ENCODE results near the gene MAP3K20.
"Not testable (repeated sequence)": the region's sequence is repeated elsewhere in the genome, so short reads cannot be mapped to it uniquely, and the experiment has no call there.

MAP3K20 gene

DNA sequence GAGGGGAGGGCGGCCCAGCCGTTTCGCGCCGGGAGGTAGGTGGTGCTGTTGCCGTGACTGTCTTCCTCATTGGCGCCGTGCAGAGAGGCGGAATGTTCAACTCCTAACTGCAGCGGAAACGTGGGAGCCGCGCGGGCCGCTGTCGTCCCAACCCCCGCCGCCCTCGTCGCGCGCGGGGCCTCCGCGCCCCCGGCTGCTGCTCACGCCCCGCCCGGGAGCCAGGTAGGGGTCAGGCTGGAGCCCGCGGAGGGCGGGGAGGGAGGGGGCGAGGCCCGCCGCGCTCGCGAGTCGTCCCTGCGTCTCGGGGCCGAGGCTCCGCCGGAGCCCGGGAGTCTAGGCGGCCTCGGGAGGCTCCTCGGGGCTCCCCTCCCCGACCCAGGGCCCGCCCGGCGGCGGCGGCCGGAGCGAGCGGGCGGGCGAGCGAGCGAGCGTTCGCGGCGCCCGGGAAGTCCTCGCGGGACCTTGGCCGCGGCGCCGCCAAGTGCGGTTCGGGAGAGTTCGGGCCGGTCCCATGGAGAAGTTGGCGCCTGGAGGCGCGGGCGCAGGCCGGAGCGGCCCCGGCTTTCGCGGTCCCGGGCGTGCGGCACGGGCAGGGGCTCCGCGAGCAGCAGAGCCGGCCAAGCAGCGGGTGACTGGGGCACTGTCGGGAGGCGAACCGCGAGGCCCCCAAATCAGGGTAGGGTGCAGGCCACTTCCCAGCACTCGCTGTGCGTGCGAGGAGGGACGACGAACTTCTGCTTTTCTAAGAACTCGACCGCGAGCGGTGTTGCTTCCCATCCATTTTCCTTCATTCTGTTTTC lies at the start of gene MAP3K20:
Gene MAP3K20, plus strand, starts transcription at position 66 of the 800 bp plus-strand sequence. CDS start 15,186 bp downstream, outside the sequence.
- Mint-ChIP-seq H3K27me3 (ENCODE audit: low read depth) (peaks cover 35% of the 10 kb centered on the region), H3K27ac (peak within 1 kb of the TSS; percentile 73), H3K4me1 (ENCODE audit: low read depth) (peaks cover 24% of the 10 kb centered on the region), H3K9me3 (no peaks in the 10 kb centered on the region), H3K36me3 (ENCODE audit: low read depth) (no peaks in the 10 kb centered on the region), H3K4me3 (peak within 1 kb of the TSS; percentile 85)
- DNase-seq (ENCODE audit: low spot score) = peak; percentile 70

DNA sequence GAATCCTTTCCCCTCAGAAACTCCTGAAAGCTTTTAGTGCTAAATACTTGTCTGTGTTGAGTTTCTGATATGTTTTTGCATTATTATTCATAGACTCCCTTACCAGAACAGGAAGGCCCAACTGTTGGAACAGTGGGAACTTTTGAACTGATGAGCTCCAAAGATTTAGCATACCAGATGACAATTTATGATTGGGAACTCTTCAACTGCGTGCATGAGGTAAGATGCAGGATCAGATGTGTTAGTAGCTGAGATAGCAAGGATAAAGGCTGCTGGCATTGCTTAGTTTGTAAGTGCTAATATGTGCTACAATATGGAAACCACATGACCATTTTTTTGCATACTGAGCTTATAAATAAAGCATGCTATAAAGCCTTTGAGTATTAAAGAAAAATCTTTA lies 49.2 kb upstream of the MAP3K20 start:
- H3K27ac Mint-ChIP-seq = no peak overlapping the region
- H3K9me3 Mint-ChIP-seq = no peaks in the 10 kb centered on the region
- DNase-seq (ENCODE audit: low spot score) = no peak
- peaks cover 3% of the 10 kb centered on the region for H3K4me1 Mint-ChIP-seq (ENCODE audit: low read depth)
- H3K36me3 Mint-ChIP-seq (ENCODE audit: low read depth) = no peaks in the 10 kb centered on the region
- peaks cover 7% of the 10 kb centered on the region for H3K27me3 Mint-ChIP-seq (ENCODE audit: low read depth)
- H3K4me3 Mint-ChIP-seq = no peak overlapping the region

DNA sequence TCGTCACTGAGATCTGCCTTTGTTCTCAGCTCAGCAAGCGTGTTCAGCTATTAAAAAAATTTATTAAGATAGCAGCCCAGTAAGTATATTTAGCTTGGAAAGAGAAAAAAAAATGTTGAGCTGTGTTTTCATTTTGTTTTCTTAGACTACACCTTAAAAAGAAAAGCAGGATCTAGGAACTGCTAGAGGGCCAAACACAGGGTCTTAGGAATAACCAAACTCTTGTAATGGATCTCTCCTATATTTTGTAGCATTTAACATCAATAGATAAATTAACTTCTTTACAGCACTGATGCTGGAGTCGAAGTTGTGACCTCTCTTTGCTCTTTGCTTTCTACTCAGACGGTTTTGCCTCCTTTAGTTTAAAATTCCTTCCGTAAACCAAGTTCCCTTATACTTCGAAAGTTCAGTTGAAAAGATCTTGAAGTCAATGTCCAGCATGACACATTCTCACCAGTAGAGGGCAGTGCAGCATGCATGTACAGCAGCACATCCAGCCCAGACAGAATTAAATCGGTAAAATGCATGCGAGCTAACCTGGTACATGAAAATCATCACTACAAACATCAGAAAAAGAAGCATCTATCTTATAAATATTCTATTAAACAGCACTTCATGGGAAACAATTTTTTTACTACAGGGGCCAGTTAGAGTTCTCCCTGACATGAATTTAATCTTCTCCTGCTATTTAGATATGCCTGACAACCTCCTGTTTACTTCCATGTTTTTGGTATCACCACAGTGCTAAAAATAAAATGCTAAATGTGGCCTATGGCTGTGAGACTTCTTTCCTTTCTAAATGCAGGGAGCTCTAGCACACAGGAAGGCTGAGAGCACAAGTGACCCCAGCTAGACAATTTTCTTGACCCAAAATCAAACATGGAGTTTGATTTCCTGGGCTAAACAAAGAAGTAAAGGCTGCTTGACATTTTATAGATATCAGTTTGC lies 48.2 kb upstream of the MAP3K20 start:
- peak; percentile 65 for DNase-seq (ENCODE audit: low spot score)
- H3K4me1 Mint-ChIP-seq (ENCODE audit: low read depth) = peaks cover 3% of the 10 kb centered on the region
- no peak overlapping the region for H3K27ac Mint-ChIP-seq
- no peaks in the 10 kb centered on the region for H3K36me3 Mint-ChIP-seq (ENCODE audit: low read depth)
- no peaks in the 10 kb centered on the region for H3K9me3 Mint-ChIP-seq
- H3K27me3 Mint-ChIP-seq (ENCODE audit: low read depth) = peaks cover 8% of the 10 kb centered on the region
- H3K4me3 Mint-ChIP-seq = no peak overlapping the region

DNA sequence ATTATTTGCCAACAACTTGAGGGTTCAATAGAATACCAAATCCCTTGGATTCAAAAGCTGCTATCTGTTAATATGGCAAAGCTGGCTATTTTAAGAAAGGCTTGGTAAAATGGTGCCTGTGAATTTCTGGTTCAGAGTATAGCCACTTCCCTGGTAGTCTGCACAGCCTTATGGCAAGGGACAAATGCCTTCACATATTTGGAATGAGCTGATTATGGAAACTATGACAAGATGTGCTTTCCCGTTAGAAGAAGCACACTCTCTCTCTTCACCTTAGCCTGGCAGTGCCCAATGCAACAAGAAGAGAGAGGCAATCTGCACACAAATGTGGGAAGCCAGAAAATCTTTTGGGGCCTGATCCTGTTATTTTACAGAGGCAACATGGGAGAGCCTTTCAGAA lies 47.5 kb upstream of the MAP3K20 start:
- Mint-ChIP-seq H3K36me3 (ENCODE audit: low read depth) (no peaks in the 10 kb centered on the region), H3K4me3 (no peak overlapping the region), H3K27me3 (ENCODE audit: low read depth) (peaks cover 8% of the 10 kb centered on the region), H3K4me1 (ENCODE audit: low read depth) (peaks cover 3% of the 10 kb centered on the region), H3K9me3 (no peaks in the 10 kb centered on the region), H3K27ac (no peak overlapping the region)
- DNase-seq (ENCODE audit: low spot score) = no peak

DNA sequence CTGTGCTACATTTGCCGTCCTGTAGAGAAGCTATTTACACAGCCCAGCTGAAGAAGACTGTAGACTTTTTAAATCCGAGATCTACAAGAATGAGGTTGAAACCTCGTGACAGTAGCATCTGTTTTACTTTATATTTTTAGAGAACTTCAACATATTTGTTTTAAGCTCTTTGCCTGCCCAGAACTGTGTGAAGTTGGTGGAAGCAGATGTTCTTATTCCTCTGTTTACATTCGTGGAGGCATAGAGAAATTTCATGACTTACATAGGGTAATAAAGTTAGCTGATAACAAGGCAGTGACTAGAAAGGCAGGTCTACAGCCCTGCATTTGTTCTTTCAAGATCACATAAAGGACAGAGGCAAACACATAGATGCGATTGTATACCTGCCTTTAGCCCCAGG lies 47.0 kb upstream of the MAP3K20 start:
- Mint-ChIP-seq H3K9me3 (no peaks in the 10 kb centered on the region), H3K4me3 (no peak overlapping the region), H3K27me3 (ENCODE audit: low read depth) (peaks cover 8% of the 10 kb centered on the region), H3K4me1 (ENCODE audit: low read depth) (peaks cover 3% of the 10 kb centered on the region), H3K27ac (no peak overlapping the region), H3K36me3 (ENCODE audit: low read depth) (no peaks in the 10 kb centered on the region)
- no peak for DNase-seq (ENCODE audit: low spot score)

DNA sequence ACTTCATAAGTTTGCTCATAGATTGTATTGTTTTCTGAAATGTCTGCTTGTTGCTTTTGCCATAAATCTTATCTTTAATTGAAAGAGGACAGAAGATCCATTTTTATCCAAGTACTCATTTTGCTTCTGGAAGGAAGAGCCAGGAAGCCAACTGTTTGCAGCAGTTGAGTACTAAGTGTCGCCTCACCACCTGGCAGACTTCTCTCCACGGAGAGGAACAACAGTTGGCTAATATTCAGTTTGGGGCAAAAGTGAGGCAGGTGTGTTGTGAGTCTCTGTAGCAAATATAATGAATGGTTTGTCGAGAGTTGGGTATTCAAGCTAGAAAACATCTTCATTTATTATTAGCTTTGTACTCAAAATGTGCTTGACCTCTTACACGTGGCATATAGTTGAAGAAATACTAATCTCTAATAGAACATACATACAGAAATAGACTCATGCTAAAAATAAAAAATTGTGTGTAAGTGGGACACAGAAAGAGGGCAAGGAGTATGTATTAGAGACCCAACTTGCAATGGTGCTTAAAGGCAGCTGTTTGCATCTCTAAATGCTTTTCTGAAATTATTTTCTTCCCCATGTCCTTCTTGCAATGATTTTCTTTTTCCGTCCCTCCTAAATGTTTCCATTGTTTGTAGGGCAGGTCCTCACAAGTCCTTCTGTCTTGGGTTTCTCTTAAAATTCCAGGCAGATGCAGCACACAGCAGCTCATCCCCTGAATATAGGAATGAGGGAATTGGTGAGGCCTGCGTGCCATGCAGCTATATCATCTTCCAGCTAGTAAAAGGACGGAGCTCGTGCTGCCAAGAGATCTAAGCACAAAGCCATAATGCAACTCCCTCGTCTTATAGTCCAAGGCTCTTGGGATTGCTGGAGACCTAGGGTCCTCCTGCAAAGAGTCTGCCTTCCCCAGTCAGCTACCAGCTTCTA lies 44.8 kb upstream of the MAP3K20 start:
- DNase-seq (ENCODE audit: low spot score) = no peak
- no peak overlapping the region for H3K27ac Mint-ChIP-seq
- no peaks in the 10 kb centered on the region for H3K36me3 Mint-ChIP-seq (ENCODE audit: low read depth)
- no peaks in the 10 kb centered on the region for H3K9me3 Mint-ChIP-seq
- H3K4me1 Mint-ChIP-seq (ENCODE audit: low read depth) = peaks cover 5% of the 10 kb centered on the region
- peaks cover 8% of the 10 kb centered on the region for H3K27me3 Mint-ChIP-seq (ENCODE audit: low read depth)
- H3K4me3 Mint-ChIP-seq = no peak overlapping the region

DNA sequence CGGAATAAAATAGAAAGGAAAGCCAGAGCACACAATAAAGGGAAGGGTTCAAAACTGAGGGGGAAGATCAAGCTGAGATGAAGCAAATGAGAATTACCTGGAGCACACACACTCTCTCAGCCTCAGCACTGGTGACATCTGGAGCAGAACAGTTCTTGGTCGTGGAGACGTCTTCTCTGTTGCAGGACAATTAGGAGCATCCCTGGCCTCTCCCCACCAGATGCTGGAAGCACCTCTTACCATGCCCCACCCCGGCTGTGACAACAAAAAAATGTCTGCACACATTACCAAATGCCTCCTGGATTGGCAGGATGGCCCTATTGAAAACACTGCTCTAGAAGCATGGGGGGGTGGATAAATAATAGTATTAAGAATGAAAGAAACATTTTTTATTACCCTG lies 43.6 kb upstream of the MAP3K20 start:
- H3K4me1 Mint-ChIP-seq (ENCODE audit: low read depth) = peaks cover 5% of the 10 kb centered on the region
- no peak overlapping the region for H3K27ac Mint-ChIP-seq
- no peaks in the 10 kb centered on the region for H3K9me3 Mint-ChIP-seq
- peaks cover 10% of the 10 kb centered on the region for H3K27me3 Mint-ChIP-seq (ENCODE audit: low read depth)
- no peaks in the 10 kb centered on the region for H3K36me3 Mint-ChIP-seq (ENCODE audit: low read depth)
- no peak for DNase-seq (ENCODE audit: low spot score)
- H3K4me3 Mint-ChIP-seq = no peak overlapping the region

DNA sequence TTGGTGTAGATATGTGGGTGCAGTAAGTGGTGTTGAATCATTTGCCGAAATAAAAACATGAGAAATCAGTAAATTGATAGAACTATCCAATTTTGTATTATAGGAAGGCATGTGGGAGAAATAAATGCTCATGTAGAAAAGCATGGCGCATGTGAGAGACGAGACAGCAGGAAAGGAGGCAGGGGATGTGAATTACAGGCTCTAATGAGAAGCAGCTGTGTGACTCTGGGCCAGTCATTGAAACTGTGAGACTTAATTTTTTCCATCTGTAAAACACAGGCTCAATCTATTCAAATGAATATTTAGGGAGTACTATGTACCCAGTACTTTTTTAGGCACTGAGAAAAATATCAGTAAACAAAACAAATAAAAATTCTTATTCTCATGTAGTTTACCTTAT lies 42.6 kb upstream of the MAP3K20 start:
- no peak for DNase-seq (ENCODE audit: low spot score)
- Mint-ChIP-seq H3K27me3 (ENCODE audit: low read depth) (peaks cover 6% of the 10 kb centered on the region), H3K27ac (no peak overlapping the region), H3K9me3 (no peaks in the 10 kb centered on the region), H3K4me1 (ENCODE audit: low read depth) (peaks cover 2% of the 10 kb centered on the region), H3K36me3 (ENCODE audit: low read depth) (no peaks in the 10 kb centered on the region), H3K4me3 (no peak overlapping the region)

DNA sequence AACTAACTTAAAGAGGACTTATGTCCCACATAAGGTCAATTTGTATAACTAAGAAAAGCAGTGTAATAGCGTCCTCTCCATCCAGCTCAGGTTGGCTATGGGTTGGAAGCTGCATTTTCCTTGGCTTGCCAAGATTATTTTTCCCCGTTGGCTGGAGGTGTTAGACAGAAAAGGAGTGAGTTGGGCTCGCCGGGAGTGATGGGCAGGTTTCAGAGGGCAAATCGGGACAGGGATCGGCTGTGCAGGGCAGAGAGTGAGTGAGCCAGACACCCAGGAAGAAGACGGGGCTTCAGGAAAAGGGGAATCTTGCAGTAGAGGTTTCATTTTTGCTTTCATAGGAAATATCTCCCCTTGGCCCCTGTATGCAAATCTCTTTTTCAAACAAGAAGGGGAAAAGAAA lies 41.5 kb upstream of the MAP3K20 start:
- DNase-seq (ENCODE audit: low spot score) = no peak
- Mint-ChIP-seq H3K4me1 (ENCODE audit: low read depth) (peaks cover 2% of the 10 kb centered on the region), H3K36me3 (ENCODE audit: low read depth) (no peaks in the 10 kb centered on the region), H3K27ac (no peak overlapping the region), H3K27me3 (ENCODE audit: low read depth) (peaks cover 6% of the 10 kb centered on the region), H3K9me3 (no peaks in the 10 kb centered on the region), H3K4me3 (no peak overlapping the region)

DNA sequence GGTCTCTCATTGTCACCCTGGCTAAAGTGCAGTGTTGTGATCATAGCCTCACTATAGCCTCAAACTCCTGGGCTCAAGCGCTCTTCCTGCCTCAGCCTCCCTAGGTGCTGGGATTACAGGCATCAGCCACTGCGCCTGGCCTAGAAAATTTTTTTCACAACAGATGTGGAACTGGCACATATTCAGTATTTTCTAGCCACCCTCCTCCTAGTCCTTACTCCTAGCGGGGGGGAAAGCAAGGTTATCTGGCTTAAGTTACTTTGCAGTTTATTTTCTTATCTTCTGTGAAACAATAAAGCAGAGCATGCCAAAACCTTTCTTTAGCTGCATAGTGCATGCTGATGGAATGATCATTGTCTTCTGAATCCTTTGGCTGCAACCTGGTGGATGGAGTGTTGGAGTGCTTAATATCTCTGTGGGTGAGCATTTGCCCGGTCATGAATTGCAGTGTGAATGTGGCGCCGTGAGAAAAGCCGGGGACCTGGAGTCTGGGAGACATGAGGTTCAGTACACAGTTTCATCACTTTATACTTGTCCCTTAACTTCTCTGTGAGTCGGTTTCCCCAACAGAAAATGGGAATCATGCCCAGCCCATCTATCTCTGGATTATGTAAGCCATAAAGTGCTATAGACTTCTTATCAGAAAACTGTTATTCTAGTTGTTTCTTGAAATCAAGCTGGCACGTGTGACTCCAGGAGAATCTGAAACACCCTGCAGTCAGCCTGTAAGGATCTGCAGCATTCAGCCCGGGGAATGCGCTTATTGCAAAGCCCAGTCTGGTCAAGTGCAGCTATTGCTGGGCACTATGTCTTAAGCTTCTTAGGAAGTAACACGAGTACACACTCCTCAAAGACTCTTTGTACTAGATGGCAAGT lies 38.2 kb upstream of the MAP3K20 start:
- H3K36me3 Mint-ChIP-seq (ENCODE audit: low read depth) = no peaks in the 10 kb centered on the region
- no peak overlapping the region for H3K27ac Mint-ChIP-seq
- no peak for DNase-seq (ENCODE audit: low spot score)
- peaks cover 5% of the 10 kb centered on the region for H3K27me3 Mint-ChIP-seq (ENCODE audit: low read depth)
- no peaks in the 10 kb centered on the region for H3K9me3 Mint-ChIP-seq
- no peak overlapping the region for H3K4me3 Mint-ChIP-seq
- peaks cover 2% of the 10 kb centered on the region for H3K4me1 Mint-ChIP-seq (ENCODE audit: low read depth)

DNA sequence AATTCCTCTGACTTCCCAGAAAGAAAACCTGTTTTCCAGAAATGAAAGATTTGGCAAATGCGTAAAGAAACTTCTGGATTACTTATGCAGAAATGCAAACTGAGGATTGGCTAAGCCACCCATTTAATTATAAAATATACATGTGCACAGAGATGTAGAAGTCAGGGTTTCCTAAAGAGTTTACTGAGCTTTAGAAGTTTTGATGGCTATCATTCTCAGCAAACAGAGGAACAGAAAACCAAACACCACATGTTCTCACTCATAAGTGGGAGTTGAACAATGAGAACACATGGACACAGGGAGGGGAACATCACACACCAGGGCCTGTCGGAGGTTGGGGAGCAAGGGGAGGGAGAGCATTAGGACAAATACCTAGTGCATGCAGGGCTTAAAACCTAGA lies 37.4 kb upstream of the MAP3K20 start:
- H3K4me1 Mint-ChIP-seq (ENCODE audit: low read depth); H3K4me3 Mint-ChIP-seq; H3K27me3 Mint-ChIP-seq (ENCODE audit: low read depth); H3K36me3 Mint-ChIP-seq (ENCODE audit: low read depth); H3K27ac Mint-ChIP-seq; DNase-seq (ENCODE audit: low spot score); H3K9me3 Mint-ChIP-seq: not testable (repeated sequence)

DNA sequence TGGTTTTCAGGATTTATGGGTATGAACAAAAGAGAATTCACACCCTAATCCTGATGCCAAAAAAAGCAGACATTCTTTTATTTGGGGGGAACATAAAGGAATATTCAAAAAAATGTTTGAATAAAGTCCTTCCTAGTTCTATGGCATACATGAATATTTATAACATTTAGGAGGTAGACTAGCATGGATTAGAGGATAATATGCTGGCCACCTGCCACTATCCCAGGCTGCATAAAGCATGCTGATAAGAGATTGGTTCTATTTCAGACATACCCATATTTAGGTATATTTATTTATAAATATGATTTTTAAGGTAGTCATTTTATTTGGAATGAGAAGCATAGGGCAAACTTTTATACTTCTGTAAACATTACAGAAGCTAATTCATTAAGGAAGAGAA lies 34.9 kb upstream of the MAP3K20 start:
- H3K36me3 Mint-ChIP-seq (ENCODE audit: low read depth) = no peaks in the 10 kb centered on the region
- no peak for DNase-seq (ENCODE audit: low spot score)
- peaks cover 5% of the 10 kb centered on the region for H3K27me3 Mint-ChIP-seq (ENCODE audit: low read depth)
- no peak overlapping the region for H3K4me3 Mint-ChIP-seq
- H3K9me3 Mint-ChIP-seq = no peaks in the 10 kb centered on the region
- no peak overlapping the region for H3K27ac Mint-ChIP-seq
- no peaks in the 10 kb centered on the region for H3K4me1 Mint-ChIP-seq (ENCODE audit: low read depth)

DNA sequence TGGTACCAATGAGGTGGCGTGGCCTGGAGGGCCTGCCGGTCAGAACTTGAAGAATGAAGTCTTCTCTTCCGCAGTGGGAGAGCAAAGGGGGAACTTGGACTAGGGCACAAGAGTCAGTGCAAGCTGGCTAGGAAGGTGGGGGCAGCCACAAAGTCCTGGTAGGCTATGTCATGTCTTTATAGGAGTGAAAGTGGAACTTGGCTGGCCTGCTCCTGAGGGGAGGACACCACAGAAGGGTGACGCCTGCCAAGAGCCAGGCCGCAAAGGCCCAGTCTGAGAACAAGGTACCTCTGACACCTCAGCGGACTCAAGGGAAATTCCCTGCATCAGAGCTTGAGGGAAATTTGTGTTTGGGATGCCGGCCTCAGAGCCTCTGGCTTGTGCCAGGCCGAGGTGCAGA lies 32.2 kb upstream of the MAP3K20 start:
- DNase-seq (ENCODE audit: low spot score) = no peak
- Mint-ChIP-seq H3K27ac (no peak overlapping the region), H3K4me3 (no peak overlapping the region), H3K27me3 (ENCODE audit: low read depth) (peaks cover 8% of the 10 kb centered on the region), H3K9me3 (no peaks in the 10 kb centered on the region), H3K36me3 (ENCODE audit: low read depth) (no peaks in the 10 kb centered on the region), H3K4me1 (ENCODE audit: low read depth) (peaks cover under 1% of the 10 kb centered on the region)
